Measurements from ENCODE around the gene CLMP. TPM values are rescaled to one million over a fixed set of nuclear protein-coding genes. Genes with fewer than 3 reads are reported as not detected.

CLMP gene
- total and polyA plus RNA-seq, 8 donors, result 0.46 to 5.5 (median 1.0) TPM

DNA sequence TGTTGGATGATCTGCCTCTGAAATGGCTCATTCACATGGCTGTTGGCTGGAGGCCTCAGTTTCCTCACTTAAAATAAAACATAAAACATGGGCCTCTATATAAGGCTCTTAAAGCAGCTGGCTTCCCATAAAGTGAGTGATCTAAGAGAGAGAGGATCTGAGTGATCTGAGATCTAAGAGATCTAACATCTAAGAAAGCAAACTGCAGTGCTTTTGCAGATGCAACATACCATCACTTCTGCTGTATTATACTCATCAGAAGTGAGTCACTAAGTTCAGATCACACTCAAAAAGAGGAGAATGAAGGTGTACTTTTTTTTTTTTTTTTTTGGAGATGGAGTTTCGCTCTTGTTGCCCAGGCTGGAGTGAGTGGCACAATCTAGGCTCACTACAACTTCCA, 115.0 kb downstream of the CLMP start:
- ATAC-seq, result no peak
- Histone ChIP-seq H3K27me3 (no peaks in the 10 kb centered on the region), H3K27ac (no peak overlapping the region), H3K36me3 (no peaks in the 10 kb centered on the region), H3K4me1 (peaks cover 0 to 16% (median 3%) of the 10 kb centered on the region in 3 donors), H3K4me3 (no peak overlapping the region), H3K9me3 (no peaks in the 10 kb centered on the region)
- TF ChIP-seq, protein P1, sequence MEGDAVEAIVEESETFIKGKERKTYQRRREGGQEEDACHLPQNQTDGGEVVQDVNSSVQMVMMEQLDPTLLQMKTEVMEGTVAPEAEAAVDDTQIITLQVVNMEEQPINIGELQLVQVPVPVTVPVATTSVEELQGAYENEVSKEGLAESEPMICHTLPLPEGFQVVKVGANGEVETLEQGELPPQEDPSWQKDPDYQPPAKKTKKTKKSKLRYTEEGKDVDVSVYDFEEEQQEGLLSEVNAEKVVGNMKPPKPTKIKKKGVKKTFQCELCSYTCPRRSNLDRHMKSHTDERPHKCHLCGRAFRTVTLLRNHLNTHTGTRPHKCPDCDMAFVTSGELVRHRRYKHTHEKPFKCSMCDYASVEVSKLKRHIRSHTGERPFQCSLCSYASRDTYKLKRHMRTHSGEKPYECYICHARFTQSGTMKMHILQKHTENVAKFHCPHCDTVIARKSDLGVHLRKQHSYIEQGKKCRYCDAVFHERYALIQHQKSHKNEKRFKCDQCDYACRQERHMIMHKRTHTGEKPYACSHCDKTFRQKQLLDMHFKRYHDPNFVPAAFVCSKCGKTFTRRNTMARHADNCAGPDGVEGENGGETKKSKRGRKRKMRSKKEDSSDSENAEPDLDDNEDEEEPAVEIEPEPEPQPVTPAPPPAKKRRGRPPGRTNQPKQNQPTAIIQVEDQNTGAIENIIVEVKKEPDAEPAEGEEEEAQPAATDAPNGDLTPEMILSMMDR (IDR thresholded peaks at IDR 0.05), result no peak
- intact Hi-C loops (cut with DNase I), result no loop called here
- no peak for DNase-seq
- FAIRE-seq, result no peak
- 93 to 100% methylated on average over 1 of the region's 1 CpG for WGBS, 2 donors

DNA sequence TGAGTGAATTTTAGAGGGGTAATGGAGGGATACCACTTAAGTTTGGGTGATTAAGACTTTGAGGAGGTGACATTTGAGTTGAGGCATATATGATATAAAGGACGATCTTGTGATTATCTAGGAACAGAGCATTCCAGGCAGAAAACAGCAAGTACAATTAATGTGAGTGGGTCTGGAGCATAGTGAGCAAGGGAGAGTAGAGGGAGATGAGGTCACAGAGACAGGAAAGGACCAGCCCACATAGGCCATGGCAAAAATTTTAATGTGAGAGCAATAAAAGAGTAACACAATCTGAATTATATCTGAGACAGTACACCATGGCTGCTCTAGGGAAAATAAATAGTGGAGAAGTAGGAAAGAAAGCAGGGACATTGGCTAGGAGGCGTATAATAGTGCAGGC, 118.6 kb downstream of the CLMP start:
- ATAC-seq (no peak), DNase-seq (no peak), FAIRE-seq (no peak)
- TF ChIP-seq, protein P1 (IDR thresholded peaks at IDR 0.05), result no peak
- no peak overlapping the region for H3K4me3 ChIP-seq
- intact Hi-C loops (cut with DNase I), result no loop called here
- 84 to 85% methylated on average over 2 of the region's 2 CpGs for WGBS, 2 donors
- no peaks in the 10 kb centered on the region for H3K27me3 ChIP-seq
- no peaks in the 10 kb centered on the region for H3K9me3 ChIP-seq
- peaks cover 6 to 13% (median 11%) of the 10 kb centered on the region in 3 donors for H3K4me1 ChIP-seq
- no peaks in the 10 kb centered on the region for H3K36me3 ChIP-seq
- H3K27ac ChIP-seq, result no peak overlapping the region

DNA sequence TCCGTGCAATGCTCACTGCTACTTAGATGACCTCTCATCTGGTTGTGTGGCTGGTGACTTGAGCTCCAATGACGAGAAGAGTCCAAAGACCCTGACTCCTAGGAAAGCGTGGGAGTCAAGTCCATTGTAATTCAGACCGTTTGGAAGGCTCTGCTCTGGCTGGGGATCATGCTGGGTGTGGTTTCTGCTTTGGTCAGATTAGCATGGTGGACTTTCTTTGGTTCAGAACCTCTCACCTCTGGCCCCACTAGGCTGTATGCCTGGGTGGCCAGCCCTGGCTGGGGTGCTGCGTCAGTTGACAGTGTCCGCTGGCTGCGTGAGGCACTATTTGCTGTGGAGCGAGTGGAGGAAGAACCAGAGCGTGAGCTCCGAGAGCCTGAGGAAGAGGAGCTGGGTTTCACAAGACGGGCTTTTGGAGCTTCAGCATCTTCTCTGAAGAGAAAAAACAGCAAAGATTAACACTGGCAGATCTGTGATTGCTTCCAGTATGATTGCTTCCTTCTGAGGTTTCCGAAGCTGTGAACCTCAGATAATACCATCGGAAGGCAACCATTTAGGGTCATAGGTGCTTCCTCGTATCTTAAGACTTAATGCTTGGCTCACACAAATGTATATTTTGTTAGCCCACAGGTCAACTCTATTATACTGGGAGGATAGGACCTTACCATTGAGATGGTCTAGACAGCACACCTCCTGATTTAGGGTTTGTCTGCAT, 121.5 kb downstream of the CLMP start:
- Histone ChIP-seq H3K27me3 (no peaks in the 10 kb centered on the region), H3K27ac (no peak overlapping the region), H3K9me3 (no peaks in the 10 kb centered on the region), H3K4me3 (no peak overlapping the region), H3K36me3 (no peaks in the 10 kb centered on the region), H3K4me1 (peaks cover 9 to 23% (median 15%) of the 10 kb centered on the region in 3 donors)
- ATAC-seq, result no peak
- FAIRE-seq, result no peak
- intact Hi-C loops (cut with DNase I), result no loop called here
- TF ChIP-seq, protein P1 (IDR thresholded peaks at IDR 0.05), result no peak
- no peak for DNase-seq
- WGBS, 2 donors, result 95 to 96% methylated on average over 14 of the region's 14 CpGs

- Histone ChIP-seq H3K4me1 (peaks cover 9 to 23% (median 15%) of the 10 kb centered on the region in 3 donors), H3K36me3 (no peaks in the 10 kb centered on the region), H3K9me3 (no peaks in the 10 kb centered on the region), H3K4me3 (no peak overlapping the region), H3K27me3 (no peaks in the 10 kb centered on the region), H3K27ac (peak overlapping the region in 2 of 4 donors; percentile 32 to 35)
- FAIRE-seq (no peak), DNase-seq (no peak), ATAC-seq (no peak)
- TF ChIP-seq, protein P1 (IDR thresholded peaks at IDR 0.05), result no peak
- intact Hi-C loops (cut with DNase I), result no loop called here
These were observed 122.3 kb downstream of the CLMP start for GRCh38 chr11:123072762-123073161.

DNA sequence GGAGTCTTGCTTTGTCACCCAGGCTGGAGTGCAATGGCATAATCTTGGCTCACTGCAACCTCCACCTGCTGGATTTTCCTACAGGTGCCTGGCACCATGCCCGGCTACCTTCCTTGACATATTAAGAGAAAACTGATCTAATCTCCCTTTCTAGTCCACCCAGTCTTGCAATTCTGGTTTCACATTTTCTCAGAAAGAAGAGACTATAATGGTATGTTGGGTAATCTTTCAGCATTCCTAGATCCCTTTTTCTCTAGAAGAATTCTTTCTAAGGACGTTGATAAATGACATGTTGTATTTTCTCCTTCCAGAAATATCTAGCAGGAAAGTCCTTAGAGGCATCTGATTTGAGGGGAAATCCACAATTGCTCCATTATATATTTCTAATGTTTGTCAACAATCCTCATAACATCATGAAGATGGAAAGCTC, 122.7 kb downstream of the CLMP start:
- ATAC-seq, result peak; percentile 84 to 91 (median 89)
- intact Hi-C loops (cut with DNase I), result no loop called here
- 15 to 16% methylated on average over 2 of the region's 2 CpGs for WGBS, 2 donors
- Histone ChIP-seq H3K27me3 (no peaks in the 10 kb centered on the region), H3K36me3 (no peaks in the 10 kb centered on the region), H3K4me3 (no peak overlapping the region), H3K27ac (peak overlapping the region in 2 of 4 donors; percentile 32 to 35), H3K4me1 (peaks cover 9 to 23% (median 15%) of the 10 kb centered on the region in 3 donors), H3K9me3 (no peaks in the 10 kb centered on the region)
- TF ChIP-seq, protein P1 (IDR thresholded peaks at IDR 0.05), result no peak
- DNase-seq, result peak; percentile 87 to 95 (median 89)
- no peak for FAIRE-seq
